HCT116 (cell line): Measurements from ENCODE around the gene REPS2.

Experiments used
- CTCF ChIP-seq, 3 experiments: fragments of 200-600 bp in 1 of 3; sonication (generic) in 1 of 3; IDR thresholded peaks in 2 of 3; conservative IDR thresholded peaks in 1 of 3; 2 replicates each; pipeline ENCODE4 v1.5.1; 2012 to 2017; ENCODE audit warnings: low read depth in 2 of 3, low read length in 2 of 3, antibody characterized with exemption in 1 of 3, borderline replicate concordance in 1 of 3, control low read depth in 1 of 3, mild to moderate bottlenecking in 1 of 3, mixed read lengths in 1 of 3, mixed run types in 1 of 3, moderate library complexity in 1 of 3; ENCODE audit not compliant: insufficient read depth in 1 of 3
- EZH2 ChIP-seq: fragments of 200-600 bp; sonication (generic); IDR thresholded peaks from 2 replicates; pipeline ENCODE4 v1.6.1; 2017; ENCODE audit warnings: antibody characterized with exemption, mixed run types
- MAX ChIP-seq: IDR thresholded peaks from 2 replicates; pipeline ENCODE4 v1.6.1; 2012
- POLR2A ChIP-seq: IDR thresholded peaks from 2 replicates; pipeline ENCODE4 v1.7.0; 2011; ENCODE audit warnings: borderline replicate concordance; ENCODE audit not compliant: insufficient read depth, insufficient read length; ENCODE audit errors: extremely low read depth
- POLR2AphosphoS5 ChIP-seq: IDR thresholded peaks from 2 replicates; pipeline ENCODE4 v1.6.1; 2011; ENCODE audit warnings: mild to moderate bottlenecking, low read depth, low read length, moderate library complexity
- RAD21 ChIP-seq: IDR thresholded peaks from 2 replicates; pipeline ENCODE4 v1.6.1; 2012; ENCODE audit warnings: low read depth, mild to moderate bottlenecking
- REST ChIP-seq: IDR thresholded peaks from 2 replicates; pipeline ENCODE4 v1.6.1; 2012; ENCODE audit warnings: low read depth
- SIN3A ChIP-seq: IDR thresholded peaks from 2 replicates; pipeline ENCODE4 v1.6.1; 2012; ENCODE audit warnings: low read depth
- ZFX ChIP-seq: fragments of 450-650 bp; IDR thresholded peaks from 2 replicates; pipeline ENCODE4 v1.6.1; 2017

GRCh38 chrX:16920075-16920474 is 26.4 kb upstream of the REPS2 start:
- no peak for TF ChIP-seq POLR2AphosphoS5
- no peak for TF ChIP-seq CTCF (IDR thresholded peaks at IDR 0.05 in 2 of 3, conservative IDR thresholded peaks at IDR 0.05 in 1 of 3; ENCODE audit: borderline replicate concordance in 1 of 3, insufficient read depth in 1 of 3, low read depth in 2 of 3, low read length in 2 of 3)
- TF ChIP-seq EZH2 = no peak
- no peak for TF ChIP-seq POLR2A
- no peak for TF ChIP-seq ZFX
- no peak for TF ChIP-seq SIN3A
- no peak for TF ChIP-seq RAD21
- TF ChIP-seq REST = no peak
- TF ChIP-seq MAX = no peak
